Measurements from ENCODE around the gene SLC6A19. TPM values are rescaled to one million over a fixed set of nuclear protein-coding genes. Genes with fewer than 3 reads are reported as not detected.

SLC6A19 gene
- total RNA-seq, 6 experiments from 2014 or later = not detected

DNA sequence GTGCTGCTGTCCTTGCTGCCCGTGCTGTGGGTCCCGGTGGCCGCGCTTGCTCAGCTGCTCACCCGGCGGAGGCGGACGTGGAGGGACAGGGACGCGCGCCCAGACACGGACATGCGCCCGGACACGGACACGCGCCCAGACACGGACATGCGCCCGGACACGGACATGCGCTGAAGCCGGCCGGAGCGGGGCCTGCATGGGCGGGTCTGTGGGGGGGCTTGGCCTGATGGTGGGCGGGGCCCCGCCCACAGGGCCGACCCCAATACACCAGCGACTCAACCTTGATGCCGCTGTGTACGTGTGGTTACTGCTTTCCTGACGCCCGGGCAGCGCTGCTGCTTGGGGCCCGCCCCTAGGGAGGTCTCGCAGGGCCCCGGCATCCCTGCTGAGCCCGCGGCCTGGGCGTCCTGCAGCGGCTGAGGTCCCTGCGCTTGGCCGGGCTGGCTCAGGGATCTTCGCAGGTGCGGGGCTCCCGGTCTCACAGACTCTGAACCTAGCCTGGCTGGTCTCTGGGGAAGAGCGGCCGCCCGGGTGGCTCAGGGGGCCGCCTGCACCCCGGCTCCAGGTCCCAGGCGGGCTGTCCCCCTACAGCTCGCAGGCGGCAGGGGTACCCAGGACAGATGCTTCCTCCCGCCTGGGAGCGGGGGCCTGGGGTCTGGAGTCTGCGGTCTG, 44.6 kb downstream of the SLC6A19 start:
- H3K4me1 Mint-ChIP-seq (ENCODE audit: low read depth) = no peaks in the 10 kb centered on the region
- no peak for DNase-seq
- no peak overlapping the region for H3K4me3 Mint-ChIP-seq
- peaks cover 16% of the 10 kb centered on the region for H3K27me3 Mint-ChIP-seq (ENCODE audit: insufficient read depth)
- TF ChIP-seq, protein P1, sequence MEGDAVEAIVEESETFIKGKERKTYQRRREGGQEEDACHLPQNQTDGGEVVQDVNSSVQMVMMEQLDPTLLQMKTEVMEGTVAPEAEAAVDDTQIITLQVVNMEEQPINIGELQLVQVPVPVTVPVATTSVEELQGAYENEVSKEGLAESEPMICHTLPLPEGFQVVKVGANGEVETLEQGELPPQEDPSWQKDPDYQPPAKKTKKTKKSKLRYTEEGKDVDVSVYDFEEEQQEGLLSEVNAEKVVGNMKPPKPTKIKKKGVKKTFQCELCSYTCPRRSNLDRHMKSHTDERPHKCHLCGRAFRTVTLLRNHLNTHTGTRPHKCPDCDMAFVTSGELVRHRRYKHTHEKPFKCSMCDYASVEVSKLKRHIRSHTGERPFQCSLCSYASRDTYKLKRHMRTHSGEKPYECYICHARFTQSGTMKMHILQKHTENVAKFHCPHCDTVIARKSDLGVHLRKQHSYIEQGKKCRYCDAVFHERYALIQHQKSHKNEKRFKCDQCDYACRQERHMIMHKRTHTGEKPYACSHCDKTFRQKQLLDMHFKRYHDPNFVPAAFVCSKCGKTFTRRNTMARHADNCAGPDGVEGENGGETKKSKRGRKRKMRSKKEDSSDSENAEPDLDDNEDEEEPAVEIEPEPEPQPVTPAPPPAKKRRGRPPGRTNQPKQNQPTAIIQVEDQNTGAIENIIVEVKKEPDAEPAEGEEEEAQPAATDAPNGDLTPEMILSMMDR (IDR thresholded peaks at IDR 0.05) = no peak
- no peak overlapping the region for H3K27ac Mint-ChIP-seq
- 0 out of 2 replicates have a peak, but pooled peaks cover 4% of the 10 kb centered on the region for H3K9me3 Mint-ChIP-seq
- no peaks in the 10 kb centered on the region for H3K36me3 Mint-ChIP-seq (ENCODE audit: low read depth)

DNA sequence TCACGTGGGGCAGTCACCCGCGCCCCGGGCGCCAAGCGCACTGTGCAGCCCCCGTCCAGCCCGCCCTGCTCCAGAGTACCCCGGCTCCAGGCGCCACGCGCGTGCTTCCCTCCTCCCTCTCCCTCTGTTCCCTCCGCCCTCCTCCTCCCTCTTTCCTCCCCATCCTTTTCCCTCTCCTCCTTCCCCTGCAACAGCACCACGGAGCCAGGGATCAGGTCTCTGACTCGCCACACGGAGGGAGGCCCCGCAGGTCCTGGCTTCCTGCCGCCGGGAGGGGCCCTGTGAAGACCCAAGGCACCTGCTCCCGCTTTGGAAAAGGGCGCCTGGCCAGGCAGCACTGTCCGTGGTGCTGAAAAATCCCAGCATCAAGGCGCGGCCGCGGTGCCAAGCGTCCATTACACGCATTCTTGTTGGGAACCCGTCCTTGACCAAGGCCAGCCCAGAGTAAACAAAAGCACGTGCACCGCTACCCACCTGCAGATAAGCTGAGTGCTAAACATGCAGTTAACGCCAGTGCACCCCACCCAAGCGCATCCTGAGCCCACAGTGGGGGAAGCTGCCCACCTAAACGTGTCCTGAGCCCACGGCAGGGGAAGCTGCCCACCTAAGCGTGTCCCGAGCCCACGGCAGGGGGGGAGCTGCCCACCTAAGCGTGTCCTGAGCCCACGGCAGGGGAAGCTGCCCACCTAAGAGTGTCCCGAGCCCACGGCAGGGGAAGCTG, 45.5 kb downstream of the SLC6A19 start:
- Mint-ChIP-seq H3K27me3 (ENCODE audit: insufficient read depth) (peaks cover 9% of the 10 kb centered on the region), H3K9me3 (no peaks in the 10 kb centered on the region), H3K4me1 (ENCODE audit: low read depth) (no peaks in the 10 kb centered on the region), H3K4me3 (no peak overlapping the region), H3K36me3 (ENCODE audit: low read depth) (no peaks in the 10 kb centered on the region), H3K27ac (no peak overlapping the region)
- TF ChIP-seq, protein P1 (IDR thresholded peaks at IDR 0.05) = no peak
- DNase-seq = no peak

DNA sequence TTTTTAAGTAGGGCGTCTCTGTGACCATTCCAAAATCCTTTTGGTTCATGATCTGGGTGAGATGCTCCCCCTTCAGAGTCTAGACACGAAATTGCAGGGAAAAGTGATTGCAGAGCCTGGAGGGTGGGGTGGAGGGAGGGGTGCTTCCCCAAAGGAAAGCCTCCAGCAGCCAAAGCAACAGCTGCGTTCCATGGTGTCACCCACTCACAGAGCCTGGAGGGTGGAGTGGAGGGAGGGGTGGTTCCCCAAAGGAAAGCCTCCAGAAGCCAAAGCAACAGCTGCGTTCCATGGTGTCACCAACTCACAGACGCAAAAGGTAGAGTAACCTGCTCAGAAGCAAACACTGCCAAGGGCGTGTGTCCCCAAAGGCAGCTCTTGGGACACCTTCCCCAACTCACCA, 46.4 kb downstream of the SLC6A19 start:
- TF ChIP-seq, protein P1 (IDR thresholded peaks at IDR 0.05) = no peak
- Mint-ChIP-seq H3K4me1 (ENCODE audit: low read depth) (no peaks in the 10 kb centered on the region), H3K36me3 (ENCODE audit: low read depth) (no peaks in the 10 kb centered on the region), H3K27ac (no peak overlapping the region), H3K27me3 (ENCODE audit: insufficient read depth) (peaks cover 6% of the 10 kb centered on the region), H3K4me3 (no peak overlapping the region), H3K9me3 (no peaks in the 10 kb centered on the region)
- no peak for DNase-seq

DNA sequence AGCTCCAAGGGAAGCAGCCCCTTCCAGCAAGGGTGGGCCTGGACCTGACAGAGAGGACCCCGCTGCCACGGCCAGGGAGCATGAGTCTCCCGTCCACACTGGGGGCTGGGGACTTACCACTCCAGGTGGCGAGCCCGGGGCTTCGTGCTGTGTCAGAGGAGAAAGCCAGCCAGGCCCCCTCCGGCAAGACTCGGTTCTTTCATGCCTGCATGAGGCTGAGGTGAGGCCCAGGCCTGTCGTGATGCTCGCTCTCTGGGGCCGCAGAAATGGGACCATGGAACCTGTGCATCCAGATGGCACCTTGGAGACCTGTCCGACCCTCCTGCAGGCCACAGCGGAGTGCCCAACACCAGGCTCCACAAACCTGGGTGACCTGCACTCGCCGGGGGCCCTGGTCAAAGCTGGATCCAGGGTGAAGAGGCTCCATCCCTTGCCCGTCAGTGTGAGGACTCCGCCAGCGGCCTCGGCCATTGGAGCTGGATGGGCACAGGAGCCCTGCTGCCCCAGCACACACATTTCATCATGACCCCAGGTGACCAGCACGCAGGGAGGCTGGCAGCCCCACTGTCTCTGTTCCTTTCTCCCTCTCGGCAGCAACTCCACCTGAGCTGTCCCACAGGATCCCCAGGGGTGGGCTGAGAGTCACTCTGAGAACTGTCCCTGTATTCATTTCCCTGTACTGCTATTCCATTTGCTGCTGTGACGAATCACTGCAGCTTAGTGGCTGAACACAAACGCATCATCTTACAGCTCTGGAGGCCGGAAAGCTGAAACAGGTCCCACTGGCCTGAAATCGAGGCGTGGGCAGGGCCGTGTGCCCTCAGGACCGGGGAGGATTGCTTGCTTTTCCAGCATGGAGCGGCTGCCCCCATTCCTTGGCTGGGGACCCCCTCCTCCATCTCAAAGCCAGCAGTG, 48.2 kb downstream of the SLC6A19 start:
- Mint-ChIP-seq H3K27me3 (ENCODE audit: insufficient read depth) (peaks cover 11% of the 10 kb centered on the region), H3K4me3 (no peak overlapping the region), H3K4me1 (ENCODE audit: low read depth) (no peaks in the 10 kb centered on the region), H3K27ac (no peak overlapping the region), H3K9me3 (no peaks in the 10 kb centered on the region), H3K36me3 (ENCODE audit: low read depth) (no peaks in the 10 kb centered on the region)
- TF ChIP-seq, protein P1 (IDR thresholded peaks at IDR 0.05) = no peak
- DNase-seq = no peak

DNA sequence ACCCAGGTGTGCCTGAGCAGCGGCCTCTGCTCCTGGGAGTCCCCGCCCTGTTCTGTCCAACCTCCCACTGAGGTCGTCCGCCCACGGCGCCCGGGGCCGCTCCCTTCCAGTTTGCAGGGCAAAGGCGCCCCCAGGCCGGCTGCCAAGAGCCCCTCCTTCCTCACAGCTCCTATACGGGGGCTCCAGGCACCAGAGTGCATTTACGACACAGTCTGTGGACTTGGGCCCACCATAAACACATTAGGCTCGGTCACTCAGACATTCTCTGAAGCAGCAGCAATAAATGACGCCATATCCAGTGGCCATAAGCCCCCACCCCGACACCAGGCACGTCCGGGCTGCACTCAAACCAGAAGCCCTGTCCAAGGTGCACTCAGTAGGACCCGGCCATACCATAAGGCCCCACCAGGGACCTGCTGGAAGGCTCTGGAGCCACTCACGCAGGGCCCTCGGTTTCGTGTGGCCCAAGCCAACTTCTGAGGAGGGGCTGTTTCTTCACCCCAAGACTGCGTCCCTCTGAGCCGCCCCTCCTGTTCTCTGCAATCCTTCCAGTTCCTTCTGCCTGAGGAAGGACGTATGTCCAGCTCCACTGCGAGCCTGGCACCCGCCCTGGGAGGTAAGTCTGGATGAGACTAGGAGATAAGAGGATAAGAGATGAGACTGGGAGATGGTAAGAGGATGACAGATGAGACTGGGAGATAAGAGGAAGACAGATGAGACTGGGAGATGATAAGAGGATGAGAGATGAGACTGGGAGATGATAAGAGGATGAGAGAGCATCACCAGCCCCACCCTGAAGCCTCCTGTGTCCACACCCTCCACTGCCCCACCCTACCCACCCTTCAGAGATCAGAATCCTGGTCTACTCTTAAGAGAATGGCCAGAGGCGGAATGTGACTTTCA, 50.5 kb downstream of the SLC6A19 start:
- peaks cover 12% of the 10 kb centered on the region for H3K27me3 Mint-ChIP-seq (ENCODE audit: insufficient read depth)
- H3K9me3 Mint-ChIP-seq = peaks cover 16% of the 10 kb centered on the region
- TF ChIP-seq, protein P1 (IDR thresholded peaks at IDR 0.05) = no peak
- no peak overlapping the region for H3K27ac Mint-ChIP-seq
- no peaks in the 10 kb centered on the region for H3K36me3 Mint-ChIP-seq (ENCODE audit: low read depth)
- no peak overlapping the region for H3K4me3 Mint-ChIP-seq
- DNase-seq = no peak
- H3K4me1 Mint-ChIP-seq (ENCODE audit: low read depth) = no peaks in the 10 kb centered on the region
